Astrocyte of the spinal cord (primary cell): Measurements from ENCODE around the gene ACOD1.

Experiments
- DNase-seq: peaks from one replicate; pipeline ENCODE4 v3.0.0; 2011; ENCODE audit warnings: low read depth, low spot score
- H3K4me3 ChIP-seq: 2 replicates; pipeline ENCODE4 v1.5.1; 2011; ENCODE audit warnings: low read depth, mild to moderate bottlenecking, low read length, moderate library complexity
- CTCF ChIP-seq: IDR thresholded peaks from 2 replicates; pipeline ENCODE4 v1.5.1; 2012; ENCODE audit warnings: low read depth, mild to moderate bottlenecking, low read length, inconsistent platforms
- in situ Hi-C: cut with HindIII; loops from 2 replicates; pipeline ENCODE4 v1.10.0; 2017; ENCODE audit warnings: low sequenced_read_pairs

The ACOD1 gene

GRCh38 chr13:76934671-76935070 lies 13.6 kb upstream of the ACOD1 start:
- TF ChIP-seq CTCF, result no peak
- in situ Hi-C loops, result no loop called here
- no peak for DNase-seq
- no peak overlapping the region for H3K4me3 ChIP-seq

DNA sequence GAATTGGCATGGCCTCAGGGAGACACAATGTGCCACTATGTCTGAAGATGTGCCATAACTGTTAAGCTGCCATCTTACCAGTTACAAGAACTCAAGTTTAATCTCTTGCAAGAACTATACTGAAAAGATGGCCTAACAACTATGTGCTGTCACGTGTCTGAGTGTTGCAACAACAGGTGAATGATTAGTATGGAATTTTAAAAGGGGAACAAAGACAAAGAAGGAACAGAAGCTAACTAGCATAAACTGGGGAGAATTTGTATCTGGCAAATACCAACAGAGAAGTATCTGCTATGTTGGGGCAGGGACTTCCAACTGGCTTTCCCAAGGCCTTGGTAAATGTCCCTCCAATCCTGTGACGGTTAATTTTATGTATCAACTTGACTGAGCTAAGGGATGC lies 11.5 kb upstream of the ACOD1 start:
- in situ Hi-C loops, result no loop called here
- H3K4me3 ChIP-seq, result no peak overlapping the region
- no peak for DNase-seq
- no peak for TF ChIP-seq CTCF

- in situ Hi-C loops, result no loop called here
- no peak for TF ChIP-seq CTCF
- DNase-seq, result peak; percentile 96
- no peak overlapping the region for H3K4me3 ChIP-seq
Measured at GRCh38 chr13:76937281-76937820, 11.0 kb upstream of the ACOD1 start.

DNA sequence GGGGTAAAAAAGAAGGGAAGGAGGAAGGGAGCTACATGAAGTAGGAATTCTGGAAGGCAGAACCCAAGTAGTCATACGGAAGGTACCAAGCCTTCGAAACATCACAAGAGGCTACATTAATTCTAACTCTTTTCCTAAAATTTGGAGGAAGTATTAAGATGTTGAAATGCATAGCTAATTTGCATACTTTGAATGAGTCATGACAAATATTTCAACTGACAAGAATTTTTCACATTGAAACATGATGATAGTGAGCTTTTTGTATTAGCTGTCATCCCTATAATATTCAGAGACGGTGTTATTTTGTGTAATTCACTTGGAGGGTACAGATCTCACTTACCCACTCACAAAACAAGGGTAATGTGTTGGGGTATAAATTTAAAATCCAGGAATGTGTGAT lies 9.1 kb upstream of the ACOD1 start:
- in situ Hi-C loops, result no loop called here
- DNase-seq, result no peak
- no peak overlapping the region for H3K4me3 ChIP-seq
- no peak for TF ChIP-seq CTCF

- DNase-seq, result no peak
- H3K4me3 ChIP-seq, result no peak overlapping the region
- no peak for TF ChIP-seq CTCF
- in situ Hi-C loops, result no loop called here
Measured at GRCh38 chr13:76942363-76942762, 5.9 kb upstream of the ACOD1 start.

DNA sequence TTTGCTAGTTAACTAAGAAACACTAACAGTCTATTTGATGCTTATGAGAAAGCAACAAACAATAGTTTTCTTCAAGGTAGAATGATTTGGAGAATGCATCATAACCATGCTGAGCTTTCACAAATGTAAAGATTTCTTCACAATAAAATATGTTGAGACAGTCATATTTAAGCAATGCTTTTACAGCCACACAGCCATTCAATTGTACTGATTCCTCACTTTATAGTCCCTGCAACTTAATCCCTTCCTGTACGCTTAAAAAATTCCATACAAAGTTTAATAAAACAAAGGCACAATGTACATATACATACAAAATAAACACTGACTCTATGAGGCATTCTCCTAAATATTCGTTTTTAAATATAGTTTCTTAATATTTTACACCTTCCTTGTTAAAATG lies 4.7 kb upstream of the ACOD1 start:
- DNase-seq, result no peak
- TF ChIP-seq CTCF, result no peak
- in situ Hi-C loops, result no loop called here
- no peak overlapping the region for H3K4me3 ChIP-seq

DNA sequence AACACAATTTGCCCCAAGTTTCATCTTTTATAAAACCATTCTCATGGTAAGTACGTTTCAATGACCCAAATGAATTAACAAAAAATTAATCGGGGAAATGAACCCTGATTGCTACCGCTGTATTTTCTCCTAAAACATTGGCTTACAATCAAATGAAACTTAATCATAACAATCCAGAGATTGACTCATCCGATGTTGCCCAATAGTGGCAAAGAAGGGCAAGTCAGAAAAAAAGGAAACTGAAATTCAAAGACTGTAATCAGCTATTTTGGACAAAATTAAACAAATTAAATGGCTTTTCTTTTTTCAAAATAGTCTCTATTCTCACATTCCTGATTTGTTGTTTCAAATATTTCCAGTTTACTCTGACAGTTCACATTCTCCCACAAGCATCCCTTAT lies 3.9 kb upstream of the ACOD1 start:
- DNase-seq, result peak; percentile 47
- in situ Hi-C loops, result no loop called here
- no peak for TF ChIP-seq CTCF
- H3K4me3 ChIP-seq, result no peak overlapping the region
